G401 (cell line): ENCODE data around the gene COMMD10. TPM values are rescaled to one million over a fixed set of nuclear protein-coding genes. Genes with fewer than 3 reads are reported as not detected.

Experiments
- DNase-seq: peaks from one replicate; pipeline ENCODE4 v3.0.0-alpha.2; 2015; ENCODE audit warnings: low spot score
- in situ Hi-C: cut with HindIII; loops from 2 replicates; pipeline ENCODE4 v1.10.0; 2016; ENCODE audit warnings: low sequenced_read_pairs, mixed read lengths
- total RNA-seq: library from RNA; depleted of rRNA; stranded (reverse); fragments of >200 nt; shearing (Covaris generic); gene quantifications from 2 replicates; pipeline ENCODE4 v1.2.3, GENCODE V29; 2014

Gene COMMD10
- total RNA-seq, 1 experiment from 2014 or later, result 41.2 TPM

DNA sequence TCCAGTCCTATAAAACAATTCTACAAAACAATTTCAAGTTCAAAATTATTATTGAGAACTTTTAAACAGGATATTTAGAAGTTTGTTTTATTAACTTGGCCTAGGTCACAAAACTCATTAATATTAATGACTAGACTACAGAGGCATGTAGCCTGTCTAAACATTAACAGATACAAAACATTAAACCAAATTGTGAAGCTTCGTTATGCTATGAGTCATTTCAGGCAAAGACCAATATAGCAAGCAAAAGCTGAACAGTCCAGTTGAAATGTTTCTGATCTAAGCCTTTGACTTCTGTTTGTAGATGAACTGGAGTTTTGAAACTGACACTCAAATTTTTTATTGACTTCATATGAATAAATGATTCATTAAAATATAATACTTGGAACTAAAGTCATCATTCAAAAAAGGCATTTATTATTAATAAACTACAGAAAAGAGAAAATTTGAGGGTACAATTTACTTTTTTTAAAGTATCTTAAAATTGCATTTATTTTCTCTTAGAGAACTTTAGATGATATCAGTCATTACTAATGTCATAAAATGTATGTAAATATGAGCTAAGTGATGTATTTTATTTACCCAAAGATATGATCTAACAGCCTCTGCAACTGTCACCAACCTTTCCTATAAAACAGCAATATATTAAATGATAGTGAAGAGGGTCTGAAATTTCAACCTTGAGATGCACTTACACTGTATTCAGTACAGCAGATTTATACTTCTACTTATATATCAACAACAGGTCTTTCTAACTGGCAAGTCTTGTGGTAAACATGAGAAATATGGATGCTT lies 188.8 kb downstream of the COMMD10 start:
- in situ Hi-C loops, result no loop called here

DNA sequence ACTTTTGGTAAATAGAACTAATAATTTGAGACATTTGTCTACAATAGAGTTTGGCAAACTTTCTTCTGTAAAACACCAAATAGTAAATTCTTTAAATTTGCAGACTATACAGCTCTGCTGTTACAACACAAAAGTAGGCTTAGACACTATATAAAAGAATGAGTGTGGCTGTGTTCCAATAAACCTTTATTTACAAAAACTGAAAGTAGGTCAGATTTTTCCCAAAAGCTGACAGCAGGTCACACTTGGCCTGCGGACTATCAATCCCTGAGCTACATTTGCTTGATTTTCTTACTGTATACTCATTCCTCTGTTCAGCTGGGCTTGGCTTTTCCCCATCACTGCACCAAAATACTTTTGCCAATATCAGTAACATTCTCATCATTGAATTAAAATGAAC lies 189.4 kb downstream of the COMMD10 start:
- peak; percentile 54 for DNase-seq
- in situ Hi-C loops, result no loop called here

More for the DNA sequence above, 188.8 kb downstream of the COMMD10 start:
- DNase-seq, result peak; percentile 13

DNA sequence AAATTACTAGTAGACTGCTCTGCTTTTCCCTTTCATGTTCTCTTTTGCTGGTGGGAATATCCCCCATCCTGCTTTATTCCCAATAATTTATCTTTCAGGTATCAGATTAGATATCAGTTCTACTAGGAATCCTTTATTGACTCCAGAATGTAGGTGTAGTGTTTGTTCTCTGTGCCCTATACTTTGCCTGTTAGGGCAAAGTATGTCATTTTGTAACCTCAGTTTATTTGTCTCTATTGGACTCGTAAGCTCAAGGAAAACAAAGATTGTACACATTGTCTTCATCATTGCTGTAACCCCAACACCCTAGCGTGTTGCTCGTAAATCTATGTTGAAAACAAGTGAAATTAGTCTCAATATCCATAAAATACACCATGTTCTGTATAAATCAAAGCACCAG lies 190.5 kb downstream of the COMMD10 start:
- DNase-seq, result no peak
- in situ Hi-C loops, result no loop called here

DNA sequence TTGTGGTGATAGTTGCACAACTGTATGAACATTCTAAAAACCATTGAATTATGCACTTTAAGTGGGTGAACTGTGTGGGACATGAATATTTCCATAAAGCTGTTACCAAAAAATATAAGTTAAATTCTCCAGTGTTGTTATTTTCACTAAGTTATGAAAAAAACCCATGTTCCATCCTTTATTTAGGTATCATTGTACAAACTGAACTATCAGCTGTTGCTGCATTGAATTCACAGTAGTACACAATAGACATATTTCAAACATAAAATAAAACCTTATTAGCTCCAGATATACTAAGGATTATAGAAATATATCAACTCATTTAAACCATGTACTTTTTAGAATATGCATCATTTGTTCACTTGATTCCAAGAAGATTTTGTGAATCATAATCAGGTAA lies 192.1 kb downstream of the COMMD10 start:
- in situ Hi-C loops, result no loop called here
- no peak for DNase-seq

DNA sequence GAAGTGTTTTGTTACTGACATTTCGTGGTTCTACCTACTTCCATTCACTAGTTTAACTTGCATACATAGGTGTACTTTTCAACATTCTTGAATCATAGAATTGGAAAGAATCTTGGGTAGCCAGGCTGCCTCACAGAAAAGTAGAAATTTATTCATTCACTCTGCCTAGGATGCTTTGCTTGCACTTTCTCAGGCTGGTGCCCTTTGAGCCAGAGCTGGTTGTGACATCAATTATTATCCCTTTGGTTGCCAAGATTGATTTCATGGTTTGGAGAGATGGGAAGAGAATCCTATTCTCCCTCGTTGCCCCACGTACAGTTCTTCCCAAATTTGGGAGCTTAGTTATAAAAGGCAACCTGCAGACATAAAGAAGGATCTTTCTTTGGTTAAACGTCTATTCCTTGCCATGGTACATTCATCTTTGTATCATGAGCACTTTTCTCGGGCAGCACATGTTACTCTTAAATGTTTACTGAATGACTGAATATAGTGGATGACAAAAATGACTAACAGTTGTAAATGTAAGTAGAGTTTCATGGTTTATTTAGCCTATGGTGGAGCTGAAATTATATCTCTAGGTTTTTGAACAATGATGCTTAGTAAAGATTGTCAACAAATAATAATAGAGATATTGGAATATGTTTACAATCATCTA lies 195.5 kb downstream of the COMMD10 start:
- no peak for DNase-seq
- in situ Hi-C loops, result no loop called here

DNA sequence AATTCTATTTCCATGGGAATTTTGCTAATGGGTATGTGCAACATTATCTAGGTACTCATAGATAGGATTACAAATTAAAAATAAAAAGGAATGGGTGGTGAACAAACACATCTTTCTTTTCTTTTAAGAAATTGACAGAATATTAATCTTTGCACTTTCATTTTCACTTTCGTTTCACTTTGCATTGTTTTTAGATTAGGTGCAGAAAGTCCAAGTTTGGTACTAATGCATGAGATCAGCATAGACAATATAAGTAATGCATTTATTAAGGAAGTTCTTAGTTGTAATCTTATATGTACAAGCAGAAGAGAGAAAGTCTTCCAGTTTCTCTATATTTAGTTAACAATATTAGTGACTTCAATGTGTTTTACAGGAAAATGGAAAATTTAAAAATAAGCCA lies 196.5 kb downstream of the COMMD10 start:
- DNase-seq, result no peak
- in situ Hi-C loops, result no loop called here

DNA sequence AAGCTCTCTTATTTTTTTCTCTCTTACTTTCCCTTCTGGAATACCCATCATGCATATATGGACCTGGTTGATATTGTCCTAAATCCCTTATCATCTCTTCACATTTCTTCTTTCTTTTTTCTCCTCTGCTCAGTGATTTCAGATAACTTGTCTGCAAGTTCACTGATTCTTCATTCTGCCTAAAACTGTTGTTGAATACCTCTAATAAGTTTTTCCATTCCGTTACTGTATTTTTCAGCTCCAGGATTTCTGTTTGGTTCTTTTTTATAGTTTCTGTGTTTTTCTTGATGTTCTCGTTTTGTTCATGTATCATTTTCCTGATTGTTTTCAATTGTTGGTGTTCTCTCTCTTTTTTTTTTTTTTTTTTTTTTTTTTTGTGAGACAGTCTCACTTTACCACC lies 203.7 kb downstream of the COMMD10 start:
- in situ Hi-C loops, result no loop called here
- DNase-seq, result no peak

DNA sequence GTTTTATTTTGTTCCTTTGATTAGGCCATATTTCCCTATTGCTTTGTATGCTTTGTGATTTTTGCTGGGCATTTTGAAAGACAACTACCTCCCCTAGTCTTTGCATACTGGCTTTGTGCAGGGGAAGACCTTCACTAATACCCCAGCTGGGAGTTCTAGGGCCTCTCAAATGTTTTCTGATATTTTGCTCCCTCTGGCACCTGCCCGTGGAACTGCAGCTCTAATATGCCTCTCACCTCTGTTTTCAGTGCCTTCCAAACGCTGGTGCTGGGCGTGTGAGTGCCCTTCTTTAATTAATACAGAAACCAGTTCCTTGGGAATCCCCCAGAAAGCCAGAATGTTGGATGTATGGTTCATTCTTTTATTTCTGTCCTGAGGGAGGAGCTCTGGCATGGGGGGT lies 204.5 kb downstream of the COMMD10 start:
- in situ Hi-C loops, result no loop called here
- DNase-seq, result no peak

DNA sequence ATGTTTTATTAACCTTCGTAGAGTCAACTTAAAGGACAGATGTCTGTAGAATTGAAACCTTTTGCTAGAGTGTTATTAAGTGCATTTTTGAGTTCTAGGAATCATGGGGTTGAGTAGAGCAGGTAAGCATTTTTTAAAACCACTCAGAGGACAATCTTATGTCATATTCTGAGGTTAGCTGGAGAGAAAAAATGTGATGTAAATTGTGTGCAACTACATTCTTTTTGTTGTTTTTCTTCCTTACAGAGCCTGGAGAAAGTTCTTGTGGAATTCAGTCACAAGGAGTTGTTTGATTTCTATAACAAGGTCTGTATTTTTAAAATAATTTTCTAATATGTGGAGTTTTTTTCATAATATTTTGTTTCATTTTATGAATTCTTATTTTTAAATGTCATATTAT lies 206.4 kb downstream of the COMMD10 start:
- in situ Hi-C loops, result no loop called here

DNA sequence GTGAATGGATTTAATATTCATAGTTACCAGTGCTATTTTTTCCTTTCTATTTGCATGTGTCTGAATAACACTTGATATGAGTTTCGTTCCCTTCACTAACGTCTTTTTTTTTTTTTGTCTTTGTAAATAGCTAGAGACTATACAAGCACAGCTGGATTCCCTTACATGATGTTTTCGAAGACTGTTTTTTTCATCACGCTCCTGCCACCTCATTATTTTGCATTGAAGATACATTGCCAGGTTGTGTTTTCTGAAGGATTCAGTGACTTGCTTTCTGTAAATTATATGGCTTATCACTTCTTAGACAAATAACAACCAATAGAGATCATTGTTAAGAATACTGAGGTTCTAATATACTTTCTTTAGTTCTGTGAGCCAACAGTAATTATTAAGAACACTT lies 207.5 kb downstream of the COMMD10 start:
- no peak for DNase-seq
- in situ Hi-C loops, result no loop called here

More for the DNA sequence above, 206.4 kb downstream of the COMMD10 start:
- no peak for DNase-seq

DNA sequence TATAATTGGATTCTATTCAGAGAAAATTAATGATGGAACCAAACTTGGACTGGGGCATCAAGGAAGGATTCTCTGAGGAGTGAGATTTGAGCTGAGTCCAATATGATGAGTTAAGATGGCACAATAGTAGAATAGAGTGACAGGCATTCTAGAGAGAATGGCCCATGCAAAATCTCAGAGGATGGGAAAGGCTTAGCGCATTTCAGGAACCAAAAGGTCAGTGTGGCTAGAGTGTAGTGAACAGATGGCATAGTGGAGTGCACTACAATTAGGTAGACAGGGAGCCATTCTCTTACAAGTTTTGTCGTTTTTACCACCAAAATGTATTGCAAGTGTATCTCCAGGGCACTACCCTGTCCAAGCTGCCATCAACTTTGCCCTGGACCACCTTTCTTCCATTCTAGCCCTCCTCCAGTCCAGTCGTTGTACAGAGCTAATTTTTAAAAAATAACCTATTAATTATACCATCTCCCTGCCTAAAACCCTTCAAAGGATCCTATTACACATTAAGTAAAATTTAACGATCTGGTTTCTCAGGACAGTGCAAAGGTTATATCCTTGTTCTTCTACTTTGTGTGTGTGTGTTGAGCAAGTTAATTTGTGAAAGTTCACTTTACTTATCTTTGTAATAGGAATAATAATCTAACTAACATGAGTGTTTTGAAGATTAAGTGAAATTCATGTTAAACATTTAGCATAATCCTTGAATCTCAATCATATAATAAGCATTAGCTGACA lies 211.7 kb downstream of the COMMD10 start:
- DNase-seq, result no peak
- in situ Hi-C loops, result no loop called here

DNA sequence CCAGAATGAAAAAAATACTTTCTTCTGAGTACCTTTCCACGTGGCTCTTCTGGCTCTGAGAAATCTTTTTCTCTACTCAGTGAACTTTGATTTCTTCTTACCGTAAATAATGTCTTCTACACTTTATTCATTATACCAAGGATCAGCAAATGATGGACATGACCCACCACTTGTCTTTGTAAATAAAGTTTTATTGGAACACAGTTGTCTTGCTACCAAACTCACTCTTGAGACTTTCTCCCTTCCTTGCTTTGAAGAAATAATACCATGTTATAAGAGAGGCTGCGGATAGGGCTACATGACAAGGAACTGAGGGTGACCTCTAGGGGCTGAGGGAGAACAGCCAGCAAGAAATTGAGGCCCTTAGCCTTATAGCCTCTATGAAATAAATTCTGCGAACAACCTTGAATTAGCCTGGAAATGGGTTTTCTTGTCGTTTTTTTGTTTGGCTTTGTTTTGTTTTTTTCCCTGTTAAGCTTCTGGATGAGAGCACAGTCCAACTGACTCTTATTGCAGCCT lies 212.5 kb downstream of the COMMD10 start:
- in situ Hi-C loops, result no loop called here

DNA sequence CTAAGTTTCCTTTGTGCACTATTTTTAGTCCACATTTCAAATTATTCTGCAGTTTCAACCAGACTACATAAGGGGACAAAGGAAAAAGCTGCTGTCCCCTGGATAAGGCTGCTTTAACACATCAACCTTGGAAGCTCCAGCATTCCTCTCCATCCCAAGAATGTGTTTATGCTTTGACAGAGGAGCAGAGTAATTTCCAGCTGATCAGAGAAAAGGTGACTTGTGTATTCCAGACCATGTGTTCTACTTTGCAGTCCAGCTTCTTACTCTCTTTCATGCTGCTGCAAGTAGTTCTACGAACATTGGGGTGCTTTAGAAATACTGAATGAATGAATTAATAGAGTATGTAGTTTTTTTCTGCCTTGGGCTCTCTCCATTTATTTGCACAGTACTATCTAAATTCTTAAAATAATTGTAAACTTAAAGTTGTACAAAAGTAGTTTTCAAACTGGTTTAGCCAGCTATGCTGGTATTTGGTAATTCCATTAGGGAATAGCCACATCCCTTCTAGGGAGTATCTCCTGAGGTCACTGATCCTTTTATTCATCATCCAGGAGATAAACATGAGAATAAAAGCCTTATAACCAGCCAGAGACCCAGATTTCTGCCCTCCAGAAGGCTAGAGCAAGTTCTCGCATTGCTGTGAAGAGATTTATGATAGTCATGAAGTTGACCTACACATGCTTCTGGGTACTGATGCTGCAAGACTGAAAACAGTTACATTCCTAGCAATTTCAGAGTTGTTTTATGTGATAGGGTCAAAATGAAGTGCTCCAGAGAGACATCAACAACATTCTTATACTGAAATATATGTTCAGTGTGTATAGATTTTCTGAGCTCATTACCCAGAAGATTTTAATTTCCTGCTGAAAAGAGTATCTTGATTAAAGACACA lies 215.2 kb downstream of the COMMD10 start:
- in situ Hi-C loops, result no loop called here
- DNase-seq, result no peak

More for the DNA sequence above, 212.5 kb downstream of the COMMD10 start:
- DNase-seq, result no peak

DNA sequence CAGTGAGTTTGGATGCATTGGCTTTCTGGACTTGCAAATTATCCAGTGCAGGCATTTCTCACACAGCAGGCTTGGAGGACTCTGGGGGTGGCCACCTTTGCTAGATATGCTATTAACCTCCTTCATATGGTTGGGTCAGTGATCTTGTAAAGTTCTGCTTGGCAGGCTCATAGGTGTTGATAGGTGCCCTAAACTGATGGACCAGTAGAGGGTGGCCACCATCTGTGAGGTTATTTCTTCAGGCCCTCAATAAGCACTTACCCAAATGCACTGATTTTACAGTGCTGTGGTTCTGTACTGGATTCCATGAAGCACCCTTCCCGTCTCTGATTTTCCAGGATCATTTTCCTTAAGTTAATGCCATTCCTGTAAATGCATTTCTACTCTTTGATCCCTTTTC lies 216.3 kb downstream of the COMMD10 start:
- no peak for DNase-seq
- in situ Hi-C loops, result no loop called here

DNA sequence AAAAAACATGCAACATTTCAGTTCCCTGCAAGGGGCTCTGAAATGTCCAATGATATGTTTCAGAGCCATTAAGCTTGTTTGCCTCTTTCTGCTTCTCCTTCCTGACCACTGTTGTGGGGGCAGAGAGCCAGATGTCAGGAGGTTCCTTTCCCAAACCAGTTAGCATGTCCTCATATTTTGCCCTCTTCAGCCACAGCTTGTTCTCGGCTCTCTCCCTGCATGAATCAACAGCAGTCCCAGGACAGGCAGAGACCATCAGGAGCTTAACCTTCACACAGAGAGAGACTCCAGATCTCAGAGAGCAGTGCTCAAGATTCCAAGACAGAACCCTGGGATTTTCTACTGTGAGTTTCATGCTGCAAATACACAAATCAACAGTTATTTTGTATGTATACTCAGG lies 218.5 kb downstream of the COMMD10 start:
- in situ Hi-C loops, result no loop called here
- DNase-seq, result no peak

DNA sequence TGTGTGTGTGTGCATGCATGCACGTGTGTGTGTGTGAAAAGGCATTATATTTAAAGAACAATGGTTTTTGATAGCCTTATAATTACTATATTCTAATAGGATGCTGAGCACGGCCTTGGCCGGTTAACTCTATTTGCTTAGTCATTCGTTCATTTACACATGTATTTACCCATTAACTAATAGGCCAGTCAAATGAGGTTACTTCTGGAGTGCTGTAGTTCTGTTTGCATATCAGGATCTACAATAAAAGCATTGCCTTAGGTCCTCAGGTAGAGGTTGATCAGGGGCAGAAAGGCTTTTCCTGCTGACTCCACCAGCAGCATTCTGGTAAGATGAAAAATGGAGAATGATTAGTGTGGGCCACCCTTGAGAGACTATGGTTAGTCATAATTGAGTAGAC lies 219.0 kb downstream of the COMMD10 start:
- in situ Hi-C loops, result no loop called here
- DNase-seq, result no peak

DNA sequence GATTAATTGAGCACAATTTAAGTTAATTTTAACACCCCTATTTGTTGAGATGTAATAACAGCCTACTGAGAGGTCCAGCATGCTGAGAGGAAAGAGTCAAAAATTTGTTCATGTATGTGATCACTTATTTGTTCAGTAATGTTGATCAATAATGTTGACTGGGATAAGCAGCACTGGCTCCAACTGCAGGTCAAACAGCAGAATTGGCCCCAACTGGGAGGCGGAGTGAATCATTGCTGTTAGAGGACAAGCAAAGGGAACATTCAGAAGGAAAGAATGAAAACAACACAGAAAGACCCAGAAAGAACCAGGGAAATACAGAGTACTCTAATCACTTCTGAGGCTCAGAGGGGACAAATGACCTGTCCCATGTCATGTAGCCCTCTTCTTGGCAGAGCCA lies 221.1 kb downstream of the COMMD10 start:
- DNase-seq, result no peak
- in situ Hi-C loops, result no loop called here

DNA sequence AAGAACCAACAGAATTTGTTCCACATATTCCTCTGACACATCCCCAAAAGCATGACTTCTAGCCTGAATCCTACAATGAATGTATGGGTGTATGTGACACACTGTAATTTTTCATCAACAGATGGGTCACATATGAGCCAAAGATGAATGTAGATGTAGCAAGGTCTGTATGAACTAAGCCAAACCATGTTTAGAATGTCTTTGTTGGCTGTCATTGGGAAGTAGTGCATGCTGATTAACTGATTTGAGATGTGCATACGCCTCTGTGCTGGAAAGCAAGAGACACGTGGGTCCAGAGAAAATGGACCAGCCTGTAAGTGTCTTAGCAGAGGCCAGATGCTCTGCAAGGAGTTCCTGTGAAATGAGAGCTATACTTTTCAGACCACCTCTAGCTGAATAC lies 222.0 kb downstream of the COMMD10 start:
- DNase-seq, result no peak
- in situ Hi-C loops, result no loop called here

DNA sequence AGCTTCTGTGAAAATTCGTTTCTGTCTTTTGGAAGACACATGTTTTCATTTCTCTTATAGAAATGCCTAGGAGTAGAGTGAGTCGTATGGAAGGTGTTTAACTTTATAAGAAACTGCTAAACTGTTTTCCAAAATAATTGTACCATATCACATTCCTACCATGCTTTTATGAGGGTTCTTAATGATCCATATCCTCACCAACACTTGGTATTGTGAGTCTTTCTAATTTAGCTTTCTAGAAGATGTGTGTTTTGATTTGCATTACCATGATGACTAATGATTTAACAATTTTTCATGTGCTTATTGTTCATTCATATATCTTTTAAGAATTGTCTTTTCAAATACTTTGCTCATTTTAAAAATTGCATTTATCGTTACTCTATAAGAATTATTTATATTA lies 223.6 kb downstream of the COMMD10 start:
- in situ Hi-C loops, result no loop called here
- DNase-seq, result no peak
